GM23338 (cell line): ENCODE results near the gene LDHAL6A. TPM values are rescaled to one million over a fixed set of nuclear protein-coding genes. Genes with fewer than 3 reads are reported as not detected.

Experiments
- ATAC-seq: fragments of 200-7000 bp; cut with Tn5 transposase; 3 replicates; pipeline ENCODE4 v1.9.1; 2020
- DNase-seq: peaks from one replicate; pipeline ENCODE4 v3.0.0-alpha.2; 2015; ENCODE audit warnings: low spot score
- H2AFZ ChIP-seq: fragments of 200-600 bp; sonication (generic); 2 replicates; pipeline ENCODE4 v1.8.0; 2016; ENCODE audit warnings: antibody characterized with exemption, mild to moderate bottlenecking, moderate library complexity
- H3F3A ChIP-seq: fragments of 200-600 bp; sonication (generic); replicated peaks from 2 replicates; pipeline ENCODE4 v1.8.0; 2017; ENCODE audit warnings: antibody characterized with exemption, mixed run types, low read depth
- H3K27ac ChIP-seq: fragments of 200-600 bp; sonication (generic); 2 replicates; pipeline ENCODE4 v1.6.1; 2016; ENCODE audit warnings: low read depth
- H3K27me3 ChIP-seq: fragments of 200-600 bp; sonication (generic); 2 replicates; pipeline ENCODE4 v1.8.0; 2016; ENCODE audit warnings: mild to moderate bottlenecking, mixed run types, moderate library complexity; ENCODE audit not compliant: insufficient read depth
- H3K36me3 ChIP-seq: fragments of 200-600 bp; sonication (generic); 2 replicates; pipeline ENCODE4 v1.8.0; 2016; ENCODE audit warnings: mild to moderate bottlenecking; ENCODE audit not compliant: insufficient read depth
- H3K4me1 ChIP-seq: fragments of 200-600 bp; sonication (generic); 2 replicates; pipeline ENCODE4 v1.8.0; 2016; ENCODE audit warnings: mild to moderate bottlenecking, moderate library complexity; ENCODE audit not compliant: insufficient read depth
- H3K4me2 ChIP-seq: fragments of 200-600 bp; sonication (generic); 2 replicates; pipeline ENCODE4 v1.7.1; 2017; ENCODE audit warnings: mixed run types
- H3K4me3 ChIP-seq: fragments of 200-600 bp; sonication (generic); 2 replicates; pipeline ENCODE4 v1.6.1; 2016; ENCODE audit warnings: mixed run types
- H3K79me2 ChIP-seq: fragments of 200-600 bp; sonication (generic); replicated peaks from 2 replicates; pipeline ENCODE4 v1.8.0; 2017; ENCODE audit warnings: mild to moderate bottlenecking; ENCODE audit not compliant: insufficient read depth
- H3K9me2 ChIP-seq: fragments of 200-600 bp; sonication (generic); 2 replicates; pipeline ENCODE4 v1.8.0; 2017; ENCODE audit not compliant: insufficient read depth
- H4K20me1 ChIP-seq: fragments of 200-600 bp; sonication (generic); replicated peaks from 2 replicates; pipeline ENCODE4 v1.8.0; 2017; ENCODE audit warnings: mild to moderate bottlenecking; ENCODE audit not compliant: insufficient read depth
- H3K27ac Mint-ChIP-seq: 2 replicates; pipeline ENCODE4 v1.8.0; 2020; ENCODE audit warnings: inconsistent platforms, mild to moderate bottlenecking, moderate library complexity, mixed read lengths
- H3K27me3 Mint-ChIP-seq: 3 replicates; pipeline ENCODE4 v1.8.0; 2022; ENCODE audit warnings: low read depth, mild to moderate bottlenecking, moderate library complexity, mixed read lengths, inconsistent platforms; ENCODE audit not compliant: insufficient read depth, poor library complexity
- H3K36me3 Mint-ChIP-seq: 3 replicates; pipeline ENCODE4 v1.8.0; 2021; ENCODE audit warnings: low read depth, mild to moderate bottlenecking, inconsistent platforms, moderate library complexity, mixed read lengths
- H3K4me1 Mint-ChIP-seq: 3 replicates; pipeline ENCODE4 v1.8.0; 2020; ENCODE audit warnings: mild to moderate bottlenecking, inconsistent platforms, mixed read lengths
- H3K4me3 Mint-ChIP-seq: 3 replicates; pipeline ENCODE4 v1.8.0; 2021; ENCODE audit warnings: moderate library complexity, mild to moderate bottlenecking, inconsistent platforms, mixed read lengths
- H3K9me3 Mint-ChIP-seq: 3 replicates; pipeline ENCODE4 v1.8.0; 2020; ENCODE audit warnings: moderate library complexity, mild to moderate bottlenecking, inconsistent platforms, mixed read lengths
- CREB1 ChIP-seq: fragments of 250-450 bp; sonication (Bioruptor Pico); IDR thresholded peaks from 2 replicates; pipeline ENCODE4 v1.5.0; 2020; ENCODE audit warnings: low read depth, mild to moderate bottlenecking, moderate library complexity
- CTCF ChIP-seq, 2 experiments: fragments of 200-600 bp in 1 of 2; sonication (generic) in 1 of 2; conservative IDR thresholded peaks; 2 replicates each; pipeline versions ENCODE4 v1.5.1 to v1.6.1; 2016 to 2017; ENCODE audit warnings: antibody characterized with exemption in 2 of 2, low read depth in 2 of 2, mild to moderate bottlenecking in 2 of 2, moderate library complexity in 1 of 2
- EZH2phosphoT487 ChIP-seq: fragments of 200-600 bp; sonication (generic); IDR thresholded peaks from one replicate; pipeline ENCODE4 v1.8.1; 2018; ENCODE audit warnings: antibody characterized with exemption; ENCODE audit not compliant: unreplicated experiment
- NANOG ChIP-seq: IDR thresholded peaks from 2 replicates; pipeline ENCODE4 v1.6.1; 2016; ENCODE audit warnings: antibody characterized with exemption, borderline replicate concordance
- STAT1 ChIP-seq: IDR thresholded peaks from one replicate; pipeline ENCODE4 v1.6.1; 2016; ENCODE audit warnings: antibody characterized with exemption; ENCODE audit not compliant: unreplicated experiment
- ZNF114 ChIP-seq: fragments of 250-450 bp; sonication (Bioruptor Pico); IDR thresholded peaks from 2 replicates; pipeline ENCODE4 v1.5.0; 2020; ENCODE audit warnings: mild to moderate bottlenecking, moderate library complexity
- ZNF331 ChIP-seq: fragments of 250-450 bp; sonication (Bioruptor Pico); IDR thresholded peaks from 2 replicates; pipeline ENCODE4 v1.5.0; 2020; ENCODE audit warnings: low read depth, mild to moderate bottlenecking, moderate library complexity
- polyA plus RNA-seq: library from polyadenylated mRNA; unstranded; fragments of >200 nt; fragmentation: Nextera tagmentation; extraction: Ambion mirVana; gene quantifications from 2 replicates; pipeline ENCODE4 v1.2.1, GENCODE V29; 2016
- total RNA-seq: library from RNA; depleted of rRNA; stranded (reverse); fragments of >200 nt; shearing (Covaris generic); gene quantifications from 2 replicates; pipeline ENCODE4 v1.2.3, GENCODE V29; 2014
- TF ChIP-seq, protein P1 (sequence below): IDR thresholded peaks from one replicate; pipeline ENCODE4 v1.6.1; 2018; ENCODE audit warnings: antibody characterized with exemption; ENCODE audit not compliant: unreplicated experiment
- TF ChIP-seq, protein P2 (sequence below): fragments of 250-450 bp; sonication (Bioruptor Pico); IDR thresholded peaks from 2 replicates; pipeline ENCODE4 v1.5.0; 2020; ENCODE audit warnings: mild to moderate bottlenecking, moderate library complexity

Gene LDHAL6A
- total and polyA plus RNA-seq, 2 experiments from 2014 or later = 0.10 to 0.59 TPM

- H3F3A ChIP-seq = no peaks in the 10 kb centered on the region
- H4K20me1 ChIP-seq = no peaks in the 10 kb centered on the region; the same call in 1 of the 2 replicates
- H2AFZ ChIP-seq = no peak overlapping the region
- Mint-ChIP-seq H3K9me3 (no peaks in the 10 kb centered on the region), H3K27me3 (no peaks in the 10 kb centered on the region), H3K4me1 (0 out of 3 replicates have a peak, but pooled peaks cover 2% of the 10 kb centered on the region), H3K27ac (no peak overlapping the region), H3K4me3 (no peak overlapping the region), H3K36me3 (no peaks in the 10 kb centered on the region; the same call in 2 of the 3 replicates)
- DNase-seq (no peak), ATAC-seq (no peak)
- H3K4me1 ChIP-seq = peaks cover 5% of the 10 kb centered on the region; the same call in 1 of the 2 replicates
- peaks cover 60% of the 10 kb centered on the region for H3K79me2 ChIP-seq
- H3K4me3 ChIP-seq = no peak overlapping the region
- no peak overlapping the region for H3K4me2 ChIP-seq
- TF ChIP-seq NANOG (no peak), ZNF331 (CRISPR knock-in tag) (no peak), CTCF (conservative IDR thresholded peaks at IDR 0.05; ENCODE audit: low read depth in 2 of 2) (no peak), EZH2phosphoT487 (no peak), STAT1 (no peak), CREB1 (CRISPR knock-in tag) (no peak), ZNF114 (CRISPR knock-in tag) (no peak)
- TF ChIP-seq, protein P1, sequence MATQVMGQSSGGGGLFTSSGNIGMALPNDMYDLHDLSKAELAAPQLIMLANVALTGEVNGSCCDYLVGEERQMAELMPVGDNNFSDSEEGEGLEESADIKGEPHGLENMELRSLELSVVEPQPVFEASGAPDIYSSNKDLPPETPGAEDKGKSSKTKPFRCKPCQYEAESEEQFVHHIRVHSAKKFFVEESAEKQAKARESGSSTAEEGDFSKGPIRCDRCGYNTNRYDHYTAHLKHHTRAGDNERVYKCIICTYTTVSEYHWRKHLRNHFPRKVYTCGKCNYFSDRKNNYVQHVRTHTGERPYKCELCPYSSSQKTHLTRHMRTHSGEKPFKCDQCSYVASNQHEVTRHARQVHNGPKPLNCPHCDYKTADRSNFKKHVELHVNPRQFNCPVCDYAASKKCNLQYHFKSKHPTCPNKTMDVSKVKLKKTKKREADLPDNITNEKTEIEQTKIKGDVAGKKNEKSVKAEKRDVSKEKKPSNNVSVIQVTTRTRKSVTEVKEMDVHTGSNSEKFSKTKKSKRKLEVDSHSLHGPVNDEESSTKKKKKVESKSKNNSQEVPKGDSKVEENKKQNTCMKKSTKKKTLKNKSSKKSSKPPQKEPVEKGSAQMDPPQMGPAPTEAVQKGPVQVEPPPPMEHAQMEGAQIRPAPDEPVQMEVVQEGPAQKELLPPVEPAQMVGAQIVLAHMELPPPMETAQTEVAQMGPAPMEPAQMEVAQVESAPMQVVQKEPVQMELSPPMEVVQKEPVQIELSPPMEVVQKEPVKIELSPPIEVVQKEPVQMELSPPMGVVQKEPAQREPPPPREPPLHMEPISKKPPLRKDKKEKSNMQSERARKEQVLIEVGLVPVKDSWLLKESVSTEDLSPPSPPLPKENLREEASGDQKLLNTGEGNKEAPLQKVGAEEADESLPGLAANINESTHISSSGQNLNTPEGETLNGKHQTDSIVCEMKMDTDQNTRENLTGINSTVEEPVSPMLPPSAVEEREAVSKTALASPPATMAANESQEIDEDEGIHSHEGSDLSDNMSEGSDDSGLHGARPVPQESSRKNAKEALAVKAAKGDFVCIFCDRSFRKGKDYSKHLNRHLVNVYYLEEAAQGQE = no peak
- TF ChIP-seq, protein P2, sequence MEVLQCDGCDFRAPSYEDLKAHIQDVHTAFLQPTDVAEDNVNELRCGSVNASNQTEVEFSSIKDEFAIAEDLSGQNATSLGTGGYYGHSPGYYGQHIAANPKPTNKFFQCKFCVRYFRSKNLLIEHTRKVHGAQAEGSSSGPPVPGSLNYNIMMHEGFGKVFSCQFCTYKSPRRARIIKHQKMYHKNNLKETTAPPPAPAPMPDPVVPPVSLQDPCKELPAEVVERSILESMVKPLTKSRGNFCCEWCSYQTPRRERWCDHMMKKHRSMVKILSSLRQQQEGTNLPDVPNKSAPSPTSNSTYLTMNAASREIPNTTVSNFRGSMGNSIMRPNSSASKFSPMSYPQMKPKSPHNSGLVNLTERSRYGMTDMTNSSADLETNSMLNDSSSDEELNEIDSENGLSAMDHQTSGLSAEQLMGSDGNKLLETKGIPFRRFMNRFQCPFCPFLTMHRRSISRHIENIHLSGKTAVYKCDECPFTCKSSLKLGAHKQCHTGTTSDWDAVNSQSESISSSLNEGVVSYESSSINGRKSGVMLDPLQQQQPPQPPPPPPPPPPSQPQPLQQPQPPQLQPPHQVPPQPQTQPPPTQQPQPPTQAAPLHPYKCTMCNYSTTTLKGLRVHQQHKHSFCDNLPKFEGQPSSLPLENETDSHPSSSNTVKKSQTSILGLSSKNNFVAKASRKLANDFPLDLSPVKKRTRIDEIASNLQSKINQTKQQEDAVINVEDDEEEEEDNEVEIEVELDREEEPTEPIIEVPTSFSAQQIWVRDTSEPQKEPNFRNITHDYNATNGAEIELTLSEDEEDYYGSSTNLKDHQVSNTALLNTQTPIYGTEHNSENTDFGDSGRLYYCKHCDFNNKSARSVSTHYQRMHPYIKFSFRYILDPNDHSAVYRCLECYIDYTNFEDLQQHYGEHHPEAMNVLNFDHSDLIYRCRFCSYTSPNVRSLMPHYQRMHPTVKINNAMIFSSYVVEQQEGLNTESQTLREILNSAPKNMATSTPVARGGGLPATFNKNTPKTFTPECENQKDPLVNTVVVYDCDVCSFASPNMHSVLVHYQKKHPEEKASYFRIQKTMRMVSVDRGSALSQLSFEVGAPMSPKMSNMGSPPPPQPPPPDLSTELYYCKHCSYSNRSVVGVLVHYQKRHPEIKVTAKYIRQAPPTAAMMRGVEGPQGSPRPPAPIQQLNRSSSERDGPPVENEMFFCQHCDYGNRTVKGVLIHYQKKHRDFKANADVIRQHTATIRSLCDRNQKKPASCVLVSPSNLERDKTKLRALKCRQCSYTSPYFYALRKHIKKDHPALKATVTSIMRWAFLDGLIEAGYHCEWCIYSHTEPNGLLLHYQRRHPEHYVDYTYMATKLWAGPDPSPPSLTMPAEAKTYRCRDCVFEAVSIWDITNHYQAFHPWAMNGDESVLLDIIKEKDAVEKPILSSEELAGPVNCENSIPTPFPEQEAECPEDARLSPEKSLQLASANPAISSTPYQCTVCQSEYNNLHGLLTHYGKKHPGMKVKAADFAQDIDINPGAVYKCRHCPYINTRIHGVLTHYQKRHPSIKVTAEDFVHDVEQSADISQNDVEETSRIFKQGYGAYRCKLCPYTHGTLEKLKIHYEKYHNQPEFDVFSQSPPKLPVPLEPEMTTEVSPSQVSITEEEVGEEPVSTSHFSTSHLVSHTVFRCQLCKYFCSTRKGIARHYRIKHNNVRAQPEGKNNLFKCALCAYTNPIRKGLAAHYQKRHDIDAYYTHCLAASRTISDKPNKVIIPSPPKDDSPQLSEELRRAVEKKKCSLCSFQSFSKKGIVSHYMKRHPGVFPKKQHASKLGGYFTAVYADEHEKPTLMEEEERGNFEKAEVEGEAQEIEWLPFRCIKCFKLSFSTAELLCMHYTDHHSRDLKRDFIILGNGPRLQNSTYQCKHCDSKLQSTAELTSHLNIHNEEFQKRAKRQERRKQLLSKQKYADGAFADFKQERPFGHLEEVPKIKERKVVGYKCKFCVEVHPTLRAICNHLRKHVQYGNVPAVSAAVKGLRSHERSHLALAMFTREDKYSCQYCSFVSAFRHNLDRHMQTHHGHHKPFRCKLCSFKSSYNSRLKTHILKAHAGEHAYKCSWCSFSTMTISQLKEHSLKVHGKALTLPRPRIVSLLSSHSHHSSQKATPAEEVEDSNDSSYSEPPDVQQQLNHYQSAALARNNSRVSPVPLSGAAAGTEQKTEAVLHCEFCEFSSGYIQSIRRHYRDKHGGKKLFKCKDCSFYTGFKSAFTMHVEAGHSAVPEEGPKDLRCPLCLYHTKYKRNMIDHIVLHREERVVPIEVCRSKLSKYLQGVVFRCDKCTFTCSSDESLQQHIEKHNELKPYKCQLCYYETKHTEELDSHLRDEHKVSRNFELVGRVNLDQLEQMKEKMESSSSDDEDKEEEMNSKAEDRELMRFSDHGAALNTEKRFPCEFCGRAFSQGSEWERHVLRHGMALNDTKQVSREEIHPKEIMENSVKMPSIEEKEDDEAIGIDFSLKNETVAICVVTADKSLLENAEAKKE (CRISPR knock-in tag) = no peak
- no peak overlapping the region for H3K27ac ChIP-seq
- H3K9me2 ChIP-seq = no peaks in the 10 kb centered on the region
- H3K36me3 ChIP-seq = no peaks in the 10 kb centered on the region
- H3K27me3 ChIP-seq = no peaks in the 10 kb centered on the region
Observed at GRCh38 chr11:18521122-18521521, 65.5 kb downstream of the LDHAL6A start.
